GM12872 (cell line): ENCODE data around the gene SREBF2.

Source experiments
- TF ChIP-seq, protein P1 (sequence below): IDR thresholded peaks from 3 replicates; pipeline ENCODE4 v1.5.1; 2011; ENCODE audit warnings: low read depth, mild to moderate bottlenecking, low read length, moderate library complexity; ENCODE audit not compliant: insufficient read depth

Gene SREBF2

DNA sequence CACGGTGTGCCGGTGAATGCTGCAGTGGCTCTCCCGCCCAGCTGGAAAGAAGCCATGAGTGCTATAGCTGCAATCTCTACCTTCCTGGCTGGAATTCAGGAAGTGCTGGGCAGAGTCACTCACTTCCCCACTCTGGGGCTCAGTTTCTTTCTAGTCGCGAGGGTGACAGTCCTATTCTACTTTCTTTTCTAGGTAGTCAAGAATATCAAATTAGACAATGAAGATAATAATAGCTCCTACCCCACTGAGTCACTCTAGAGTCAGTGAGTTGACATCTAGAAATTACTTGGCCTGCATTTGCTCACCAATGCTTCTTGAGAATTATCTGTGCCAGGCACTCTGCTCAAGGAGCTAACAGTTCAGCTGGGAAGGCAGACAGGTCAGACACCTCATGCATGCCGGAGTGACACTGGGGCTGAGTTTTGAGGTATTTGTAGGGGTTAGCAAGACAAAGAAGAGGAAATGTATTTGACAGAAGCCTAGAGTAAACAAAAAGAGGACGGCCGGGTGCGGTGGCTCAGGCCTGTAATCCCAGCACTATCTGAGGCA lies 110.8 kb downstream of the SREBF2 start:
- TF ChIP-seq, protein P1, sequence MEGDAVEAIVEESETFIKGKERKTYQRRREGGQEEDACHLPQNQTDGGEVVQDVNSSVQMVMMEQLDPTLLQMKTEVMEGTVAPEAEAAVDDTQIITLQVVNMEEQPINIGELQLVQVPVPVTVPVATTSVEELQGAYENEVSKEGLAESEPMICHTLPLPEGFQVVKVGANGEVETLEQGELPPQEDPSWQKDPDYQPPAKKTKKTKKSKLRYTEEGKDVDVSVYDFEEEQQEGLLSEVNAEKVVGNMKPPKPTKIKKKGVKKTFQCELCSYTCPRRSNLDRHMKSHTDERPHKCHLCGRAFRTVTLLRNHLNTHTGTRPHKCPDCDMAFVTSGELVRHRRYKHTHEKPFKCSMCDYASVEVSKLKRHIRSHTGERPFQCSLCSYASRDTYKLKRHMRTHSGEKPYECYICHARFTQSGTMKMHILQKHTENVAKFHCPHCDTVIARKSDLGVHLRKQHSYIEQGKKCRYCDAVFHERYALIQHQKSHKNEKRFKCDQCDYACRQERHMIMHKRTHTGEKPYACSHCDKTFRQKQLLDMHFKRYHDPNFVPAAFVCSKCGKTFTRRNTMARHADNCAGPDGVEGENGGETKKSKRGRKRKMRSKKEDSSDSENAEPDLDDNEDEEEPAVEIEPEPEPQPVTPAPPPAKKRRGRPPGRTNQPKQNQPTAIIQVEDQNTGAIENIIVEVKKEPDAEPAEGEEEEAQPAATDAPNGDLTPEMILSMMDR, result no peak

GRCh38 chr22:41946629-41947423 lies 113.9 kb downstream of the SREBF2 start, which contains the start of gene CENPM:
Gene CENPM (minus strand): TSS chr22:41947152. CDS start chr22:41947076, 76 bp downstream.
- TF ChIP-seq, protein P1, result no peak

DNA sequence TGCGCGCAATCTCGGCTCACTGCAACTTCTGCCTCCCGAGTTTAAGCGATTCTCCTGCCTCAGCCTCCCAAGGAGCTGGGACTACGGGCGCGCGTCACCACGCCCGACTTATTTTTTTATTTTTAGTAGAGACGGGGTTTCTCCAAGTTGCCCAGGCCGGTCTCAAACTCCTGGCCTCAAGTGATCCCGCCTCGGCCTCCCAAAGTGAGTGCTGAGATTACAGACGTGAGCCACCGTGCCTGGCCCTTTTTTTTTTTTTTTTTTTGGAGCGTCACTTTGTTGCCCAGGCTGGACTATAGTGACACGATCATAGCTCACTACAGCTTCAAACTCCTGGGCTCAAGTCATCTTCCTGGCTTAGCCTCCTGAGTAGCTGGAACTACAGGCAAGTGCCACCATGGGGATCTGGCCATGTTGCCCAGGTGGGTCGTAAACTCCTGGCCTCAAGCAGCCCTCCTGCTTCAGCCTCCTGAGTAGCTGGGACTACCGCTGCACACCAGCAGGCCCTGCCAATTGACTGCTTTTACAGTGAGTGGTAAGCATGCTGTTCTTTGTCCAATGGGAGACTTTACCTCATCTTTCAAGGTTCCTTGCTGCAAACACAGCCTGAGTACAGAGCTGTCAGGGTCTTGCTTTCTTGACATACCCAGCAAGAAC lies 114.6 kb downstream of the SREBF2 start:
- TF ChIP-seq, protein P1, result no peak

DNA sequence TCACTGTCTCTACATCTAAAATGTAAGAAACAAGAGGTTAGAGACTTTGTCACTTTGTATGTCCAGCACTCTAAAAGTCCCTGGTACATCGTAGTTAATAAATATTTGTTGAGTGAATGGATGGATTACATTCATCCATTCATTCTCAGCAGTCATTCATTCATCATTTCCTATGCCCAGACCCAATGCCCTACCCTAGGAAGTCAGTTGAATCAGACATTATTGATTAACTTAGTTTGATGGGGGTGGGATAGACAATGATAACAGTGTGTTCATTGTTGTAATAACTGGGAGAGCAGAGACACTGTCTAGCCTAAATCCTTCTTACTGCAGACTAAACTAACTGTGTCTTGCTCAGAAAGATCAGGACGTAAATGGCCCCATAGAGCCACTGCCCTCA lies 115.2 kb downstream of the SREBF2 start:
- TF ChIP-seq, protein P1, result no peak

DNA sequence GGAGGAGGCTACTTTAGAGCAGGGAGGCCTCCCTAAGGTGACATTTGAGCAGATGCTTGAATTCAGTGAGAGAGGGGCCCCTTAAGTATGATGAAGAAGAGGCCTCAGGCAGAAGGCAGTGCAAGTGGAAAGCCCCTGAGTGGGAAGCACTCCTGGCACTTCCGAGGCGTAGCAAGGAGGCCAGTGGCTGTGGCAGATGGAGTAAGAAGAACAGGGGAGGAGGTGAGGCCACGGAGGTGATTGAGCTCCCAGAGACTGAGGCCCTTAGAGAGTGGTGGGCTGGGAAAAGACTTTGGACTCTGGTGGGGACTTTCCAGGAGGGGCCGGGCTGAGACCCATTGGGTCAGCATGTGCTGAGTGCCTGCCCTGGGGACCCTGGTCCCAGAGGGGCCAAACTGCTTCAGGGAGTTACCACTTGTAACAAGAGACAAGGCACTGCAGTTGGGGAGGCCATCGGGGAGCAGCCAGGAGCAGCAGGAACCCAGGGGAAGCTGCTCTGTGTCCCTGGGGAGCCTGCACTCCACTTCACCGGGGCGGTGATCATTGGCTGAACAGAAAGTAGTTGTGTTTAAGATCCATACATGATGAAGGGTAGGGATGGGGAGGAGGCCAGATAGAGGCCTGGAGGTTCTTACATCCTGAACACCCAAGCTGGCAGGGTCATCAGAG lies 116.5 kb downstream of the SREBF2 start:
- TF ChIP-seq, protein P1, result no peak

GRCh38 chr22:41951898-41952474 lies 119.1 kb downstream of the SREBF2 start, which contains the start of gene SMIM45:
Gene SMIM45 (plus strand): TSS chr22:41952150.
- TF ChIP-seq, protein P1, result no peak; the same call in 2 of the 3 replicates
